Progenitor cell of endocrine pancreas (in vitro differentiated cells): ENCODE data around the gene PFKL. TPM values are rescaled to one million over a fixed set of nuclear protein-coding genes. Genes with fewer than 3 reads are reported as not detected.

Experiments used
- DNase-seq: peaks from one replicate; pipeline ENCODE4 v3.0.0; 2021; ENCODE audit warnings: low spot score; ENCODE audit not compliant: unreplicated experiment
- H3K27ac Mint-ChIP-seq: 2 replicates; pipeline ENCODE4 v1.8.0; 2021; ENCODE audit warnings: mild to moderate bottlenecking, moderate library complexity, mixed read lengths
- H3K27me3 Mint-ChIP-seq: 2 replicates; pipeline ENCODE4 v1.8.0; 2021; ENCODE audit warnings: mixed read lengths
- H3K36me3 Mint-ChIP-seq: 2 replicates; pipeline ENCODE4 v1.8.0; 2022; ENCODE audit warnings: mixed read lengths; ENCODE audit not compliant: insufficient read depth
- H3K4me1 Mint-ChIP-seq: 2 replicates; pipeline ENCODE4 v1.8.0; 2021; ENCODE audit warnings: low read depth, mixed read lengths
- H3K4me3 Mint-ChIP-seq: 2 replicates; pipeline ENCODE4 v1.8.0; 2021; ENCODE audit warnings: low read depth, mild to moderate bottlenecking, moderate library complexity, mixed read lengths
- H3K9me3 Mint-ChIP-seq: 2 replicates; pipeline ENCODE4 v1.8.0; 2021; ENCODE audit warnings: low read depth, mixed read lengths
- CTCF ChIP-seq: fragments of 200-600 bp; sonication (generic); IDR thresholded peaks from one replicate; pipeline ENCODE4 v1.5.0; 2021; ENCODE audit warnings: antibody characterized with exemption, mild to moderate bottlenecking; ENCODE audit not compliant: unreplicated experiment
- total RNA-seq: library from RNA; stranded (reverse); gene quantifications from 2 replicates; pipeline ENCODE4 v1.2.1, GENCODE V29; 2021

The PFKL gene
- total RNA-seq, 1 donor from 2014 or later = 132 TPM

GRCh38 chr21:44372616-44373015 lies 72.8 kb downstream of the PFKL start:
- no peak overlapping the region for H3K27ac Mint-ChIP-seq
- no peaks in the 10 kb centered on the region for H3K36me3 Mint-ChIP-seq
- H3K4me1 Mint-ChIP-seq = no peaks in the 10 kb centered on the region
- H3K27me3 Mint-ChIP-seq = peaks cover 26% of the 10 kb centered on the region
- no peak for TF ChIP-seq CTCF
- no peak overlapping the region for H3K4me3 Mint-ChIP-seq
- DNase-seq = no peak
- no peaks in the 10 kb centered on the region for H3K9me3 Mint-ChIP-seq

- H3K4me1 Mint-ChIP-seq = no peaks in the 10 kb centered on the region
- H3K27me3 Mint-ChIP-seq = peaks cover 27% of the 10 kb centered on the region
- no peak for TF ChIP-seq CTCF
- no peak overlapping the region for H3K27ac Mint-ChIP-seq
- no peaks in the 10 kb centered on the region for H3K9me3 Mint-ChIP-seq
- no peak for DNase-seq
- H3K4me3 Mint-ChIP-seq = no peak overlapping the region
- no peaks in the 10 kb centered on the region for H3K36me3 Mint-ChIP-seq
Measured at GRCh38 chr21:44374601-44375280, 74.9 kb downstream of the PFKL start.

GRCh38 chr21:44375281-44375651 lies 75.4 kb downstream of the PFKL start:
- peaks cover 32% of the 10 kb centered on the region for H3K27me3 Mint-ChIP-seq

GRCh38 chr21:44375761-44376241 lies 75.9 kb downstream of the PFKL start:
- Mint-ChIP-seq H3K27ac (no peak overlapping the region), H3K9me3 (no peaks in the 10 kb centered on the region), H3K4me1 (no peaks in the 10 kb centered on the region), H3K4me3 (no peak overlapping the region), H3K27me3 (peaks cover 32% of the 10 kb centered on the region), H3K36me3 (no peaks in the 10 kb centered on the region)
- no peak for TF ChIP-seq CTCF
- DNase-seq = no peak

More at GRCh38 chr21:44375281-44375651, 75.4 kb downstream of the PFKL start:
- Mint-ChIP-seq H3K36me3 (no peaks in the 10 kb centered on the region), H3K27ac (no peak overlapping the region), H3K9me3 (no peaks in the 10 kb centered on the region), H3K4me3 (no peak overlapping the region), H3K4me1 (no peaks in the 10 kb centered on the region)
- no peak for TF ChIP-seq CTCF
- DNase-seq = no peak

- Mint-ChIP-seq H3K9me3 (no peaks in the 10 kb centered on the region), H3K4me3 (no peak overlapping the region), H3K27me3 (peaks cover 29% of the 10 kb centered on the region), H3K4me1 (no peaks in the 10 kb centered on the region), H3K27ac (no peak overlapping the region), H3K36me3 (no peaks in the 10 kb centered on the region)
- TF ChIP-seq CTCF = no peak
- no peak for DNase-seq
Measured at GRCh38 chr21:44376606-44377005, 76.8 kb downstream of the PFKL start.

Other genes with a start within 250 kb of the PFKL start
- 5.3 and 7.0 TPM in 2 replicates for gene PWP2, start 192.7 kb upstream of the PFKL start, total RNA-seq
- gene GATD3, start 166.4 kb upstream of the PFKL start, total RNA-seq = 16.7 and 20.6 TPM in 2 replicates
- gene ICOSLG, start 59.1 kb upstream of the PFKL start, total RNA-seq = 0.87 and 0.91 TPM in 2 replicates
- not detected in 2 replicates for gene DNMT3L, start 38.2 kb upstream of the PFKL start, total RNA-seq
- gene AIRE, start 14.2 kb upstream of the PFKL start, total RNA-seq = not detected in 2 replicates
- 32.4 and 32.5 TPM in 2 replicates for gene CFAP410, start 39.3 kb downstream of the PFKL start, total RNA-seq
- gene TRPM2, start 53.6 kb downstream of the PFKL start, total RNA-seq = 0.16 and 0.17 TPM in 2 replicates
- gene LRRC3, start 155.5 kb downstream of the PFKL start, total RNA-seq = 5.1 and 5.7 TPM in 2 replicates
- gene KRTAP10-1, start 240.1 kb downstream of the PFKL start, total RNA-seq = not detected in 2 replicates